Fibroblast of the aortic adventitia (primary cell): Measurements from ENCODE around the gene DPH2. TPM values are rescaled to one million over a fixed set of nuclear protein-coding genes. Genes with fewer than 3 reads are reported as not detected.
A peak's percentile ranks its signal among the peaks of the same experiment; 100 is the strongest.

ENCODE experiments used
- DNase-seq: peaks from one replicate; pipeline ENCODE4 v3.0.0-alpha.2; 2010; ENCODE audit warnings: low read depth
- H3K4me3 ChIP-seq: 2 replicates; pipeline ENCODE4 v1.5.1; 2011; ENCODE audit warnings: low read depth, mild to moderate bottlenecking, control low read depth, low read length, moderate library complexity
- total RNA-seq: library from RNA; depleted of rRNA; stranded (reverse); fragments of >200 nt; gene quantifications from 2 replicates; pipeline ENCODE4 v1.2.3, GENCODE V29; 2012; ENCODE audit warnings: low replicate concordance
- TF ChIP-seq, protein P1 (sequence below): IDR thresholded peaks from 2 replicates; pipeline ENCODE4 v1.5.1; 2011; ENCODE audit warnings: mild to moderate bottlenecking, low read length, control low read depth, inconsistent platforms; ENCODE audit not compliant: insufficient read depth

The DPH2 gene
- total RNA-seq, 1 donor: 15.6 TPM

DNA sequence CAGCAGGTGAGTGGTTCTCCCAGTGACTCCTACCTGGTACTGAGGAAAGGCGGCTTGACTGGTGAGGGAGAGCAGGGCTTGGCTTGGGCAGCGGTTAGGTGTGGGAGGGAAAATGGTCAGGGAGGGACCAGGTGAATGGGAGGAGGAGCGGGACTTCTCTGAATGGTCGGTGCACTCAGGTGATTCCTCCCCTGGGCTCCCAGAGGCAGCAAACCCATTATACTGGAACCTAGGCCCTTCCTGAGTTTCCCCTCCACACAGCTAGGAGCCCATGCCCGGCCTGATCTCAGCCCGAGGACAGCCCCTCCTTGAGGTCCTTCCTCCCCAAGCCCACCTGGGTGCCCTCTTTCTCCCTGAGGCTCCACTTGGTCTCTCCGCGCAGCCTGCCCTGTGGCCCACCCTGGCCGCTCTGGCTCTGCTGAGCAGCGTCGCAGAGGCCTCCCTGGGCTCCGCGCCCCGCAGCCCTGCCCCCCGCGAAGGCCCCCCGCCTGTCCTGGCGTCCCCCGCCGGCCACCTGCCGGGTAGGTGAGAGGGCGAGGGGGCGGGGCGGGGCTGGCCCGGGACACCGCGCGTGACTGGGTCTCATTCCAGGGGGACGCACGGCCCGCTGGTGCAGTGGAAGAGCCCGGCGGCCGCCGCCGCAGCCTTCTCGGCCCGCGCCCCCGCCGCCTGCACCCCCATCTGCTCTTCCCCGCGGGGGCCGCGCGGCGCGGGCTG lies 33.9 kb upstream of the DPH2 start:
- peak overlapping the region; percentile 28 for H3K4me3 ChIP-seq
- TF ChIP-seq, protein P1, sequence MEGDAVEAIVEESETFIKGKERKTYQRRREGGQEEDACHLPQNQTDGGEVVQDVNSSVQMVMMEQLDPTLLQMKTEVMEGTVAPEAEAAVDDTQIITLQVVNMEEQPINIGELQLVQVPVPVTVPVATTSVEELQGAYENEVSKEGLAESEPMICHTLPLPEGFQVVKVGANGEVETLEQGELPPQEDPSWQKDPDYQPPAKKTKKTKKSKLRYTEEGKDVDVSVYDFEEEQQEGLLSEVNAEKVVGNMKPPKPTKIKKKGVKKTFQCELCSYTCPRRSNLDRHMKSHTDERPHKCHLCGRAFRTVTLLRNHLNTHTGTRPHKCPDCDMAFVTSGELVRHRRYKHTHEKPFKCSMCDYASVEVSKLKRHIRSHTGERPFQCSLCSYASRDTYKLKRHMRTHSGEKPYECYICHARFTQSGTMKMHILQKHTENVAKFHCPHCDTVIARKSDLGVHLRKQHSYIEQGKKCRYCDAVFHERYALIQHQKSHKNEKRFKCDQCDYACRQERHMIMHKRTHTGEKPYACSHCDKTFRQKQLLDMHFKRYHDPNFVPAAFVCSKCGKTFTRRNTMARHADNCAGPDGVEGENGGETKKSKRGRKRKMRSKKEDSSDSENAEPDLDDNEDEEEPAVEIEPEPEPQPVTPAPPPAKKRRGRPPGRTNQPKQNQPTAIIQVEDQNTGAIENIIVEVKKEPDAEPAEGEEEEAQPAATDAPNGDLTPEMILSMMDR: no peak
- no peak for DNase-seq

DNA sequence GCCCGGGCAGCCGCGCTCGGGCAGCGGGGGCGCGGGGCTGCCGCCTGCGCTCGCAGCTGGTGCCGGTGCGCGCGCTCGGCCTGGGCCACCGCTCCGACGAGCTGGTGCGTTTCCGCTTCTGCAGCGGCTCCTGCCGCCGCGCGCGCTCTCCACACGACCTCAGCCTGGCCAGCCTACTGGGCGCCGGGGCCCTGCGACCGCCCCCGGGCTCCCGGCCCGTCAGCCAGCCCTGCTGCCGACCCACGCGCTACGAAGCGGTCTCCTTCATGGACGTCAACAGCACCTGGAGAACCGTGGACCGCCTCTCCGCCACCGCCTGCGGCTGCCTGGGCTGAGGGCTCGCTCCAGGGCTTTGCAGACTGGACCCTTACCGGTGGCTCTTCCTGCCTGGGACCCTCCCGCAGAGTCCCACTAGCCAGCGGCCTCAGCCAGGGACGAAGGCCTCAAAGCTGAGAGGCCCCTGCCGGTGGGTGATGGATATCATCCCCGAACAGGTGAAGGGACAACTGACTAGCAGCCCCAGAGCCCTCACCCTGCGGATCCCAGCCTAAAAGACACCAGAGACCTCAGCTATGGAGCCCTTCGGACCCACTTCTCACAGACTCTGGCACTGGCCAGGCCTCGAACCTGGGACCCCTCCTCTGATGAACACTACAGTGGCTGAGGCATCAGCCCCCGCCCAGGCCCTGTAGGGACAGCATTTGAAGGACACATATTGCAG lies 33.2 kb upstream of the DPH2 start:
- H3K4me3 ChIP-seq: peak overlapping the region; percentile 28
- DNase-seq: peak; percentile 9
- TF ChIP-seq, protein P1: peak; percentile 6

DNA sequence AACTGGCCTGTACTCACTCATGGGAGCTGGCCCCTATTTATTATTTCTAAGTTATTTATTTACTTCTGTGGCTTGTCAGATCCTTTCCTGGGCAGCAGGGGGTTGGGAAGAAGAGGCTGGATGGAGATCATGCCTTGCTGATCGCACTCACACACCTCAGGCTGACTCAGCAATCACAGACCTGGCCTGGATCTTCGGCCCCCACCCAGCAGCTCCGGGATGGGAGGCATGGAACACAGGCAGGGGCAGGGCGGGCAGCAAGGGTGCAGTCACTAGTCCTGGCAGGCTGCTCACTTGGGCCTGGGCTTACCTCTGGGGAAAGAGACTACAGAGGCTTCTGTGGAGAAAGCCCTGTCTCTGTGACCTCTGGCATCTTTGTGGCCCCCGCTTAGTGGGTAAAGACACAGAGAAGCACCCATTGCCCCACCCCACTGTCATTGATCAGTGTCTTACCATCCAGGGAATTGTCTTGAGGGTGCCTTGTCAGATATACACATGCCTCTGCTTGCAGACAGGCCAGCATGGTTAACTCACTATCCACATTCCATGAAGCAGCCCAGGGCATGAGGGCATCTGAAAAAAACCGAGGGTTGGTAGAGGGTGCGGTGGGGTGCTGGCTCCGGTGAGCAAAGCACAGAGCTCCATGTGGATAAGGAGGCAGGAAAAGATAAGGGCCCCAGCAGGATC lies 32.5 kb upstream of the DPH2 start:
- TF ChIP-seq, protein P1: no peak
- H3K4me3 ChIP-seq: no peak overlapping the region
- no peak for DNase-seq

DNA sequence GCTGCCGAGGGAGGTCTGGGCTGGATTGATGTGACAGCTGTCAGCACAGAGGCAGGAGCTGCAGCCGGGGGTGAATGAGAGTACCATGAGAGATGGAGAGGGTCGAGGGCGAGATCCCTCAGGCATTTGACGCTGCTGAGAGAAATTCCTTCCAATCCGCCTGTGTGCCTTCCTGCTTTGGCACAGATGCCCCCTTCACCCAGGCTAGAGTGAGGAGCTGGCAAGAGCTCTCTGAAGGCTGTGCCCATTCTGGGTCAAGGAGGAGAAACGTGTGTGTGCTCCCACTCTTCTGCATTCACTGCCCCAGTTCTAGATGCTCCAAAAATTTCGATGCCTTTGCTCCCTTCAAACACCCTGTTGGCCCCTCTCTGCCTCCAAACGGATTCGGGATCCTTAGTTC lies 31.4 kb upstream of the DPH2 start:
- no peak for DNase-seq

DNA sequence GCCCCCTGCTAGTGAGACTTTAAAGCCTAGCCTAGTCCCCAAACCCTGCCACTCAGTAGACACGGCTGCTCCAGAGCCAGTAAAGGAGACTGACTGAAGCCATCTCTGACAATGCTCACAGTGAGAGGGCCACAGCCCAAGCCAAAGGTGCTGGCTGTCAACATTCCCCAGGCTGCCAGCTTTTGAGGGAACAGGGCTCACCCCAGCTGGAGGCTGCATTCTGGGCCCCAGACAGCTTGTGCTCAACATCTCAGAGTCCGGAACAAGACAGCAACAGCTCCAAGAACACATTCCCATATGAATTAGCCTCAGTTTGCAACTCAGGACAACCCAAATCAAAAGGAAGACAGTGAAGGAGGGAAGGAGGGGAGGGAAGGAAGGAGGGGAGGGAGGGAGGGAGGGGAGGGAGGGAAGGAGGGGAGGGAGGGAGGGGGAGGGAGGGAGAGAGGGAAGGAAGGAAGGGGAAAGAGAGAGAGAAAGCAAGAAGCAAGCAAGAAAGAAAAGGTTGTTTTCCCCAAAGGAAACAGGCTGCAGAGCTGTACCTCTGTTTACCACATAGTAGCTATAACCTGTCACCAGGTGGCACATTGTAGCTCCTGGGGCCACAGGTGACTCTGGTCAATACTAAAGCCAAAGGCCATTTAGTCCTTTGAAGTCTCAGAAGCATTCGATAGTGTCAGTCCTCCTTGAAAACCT lies 30.8 kb upstream of the DPH2 start:
- DNase-seq: no peak
- TF ChIP-seq, protein P1: no peak
- H3K4me3 ChIP-seq: no peak overlapping the region

More for the DNA sequence above, 31.4 kb upstream of the DPH2 start:
- no peak overlapping the region for H3K4me3 ChIP-seq
- TF ChIP-seq, protein P1: no peak

DNA sequence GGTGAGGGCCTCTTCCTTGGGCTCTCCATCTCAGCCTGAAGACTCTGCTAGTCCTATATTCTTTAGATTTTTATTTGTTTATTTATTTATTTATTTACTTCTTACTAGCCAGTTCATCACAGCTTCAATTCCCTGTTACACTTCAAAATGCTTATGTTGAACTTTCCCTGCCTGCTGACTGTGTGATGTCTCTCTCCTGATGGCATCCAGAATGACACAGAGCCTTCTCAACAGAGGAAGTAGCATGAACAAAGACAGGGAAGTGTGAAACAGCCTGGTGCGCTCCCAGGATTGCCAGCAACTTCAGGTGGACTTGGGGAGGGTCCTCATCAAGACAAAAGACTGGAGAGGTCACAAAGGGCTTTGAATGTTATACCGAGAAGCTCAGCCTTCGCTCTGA lies 27.4 kb upstream of the DPH2 start:
- H3K4me3 ChIP-seq: no peak overlapping the region
- DNase-seq: no peak
- TF ChIP-seq, protein P1: no peak
